ENCODE data around the gene PLVAP. TPM values are rescaled to one million over a fixed set of nuclear protein-coding genes. Genes with fewer than 3 reads are reported as not detected.
A peak's percentile ranks its signal among the peaks of the same experiment; 100 is the strongest.

Gene PLVAP
- total RNA-seq, 2 experiments from 2014 or later = not detected

DNA sequence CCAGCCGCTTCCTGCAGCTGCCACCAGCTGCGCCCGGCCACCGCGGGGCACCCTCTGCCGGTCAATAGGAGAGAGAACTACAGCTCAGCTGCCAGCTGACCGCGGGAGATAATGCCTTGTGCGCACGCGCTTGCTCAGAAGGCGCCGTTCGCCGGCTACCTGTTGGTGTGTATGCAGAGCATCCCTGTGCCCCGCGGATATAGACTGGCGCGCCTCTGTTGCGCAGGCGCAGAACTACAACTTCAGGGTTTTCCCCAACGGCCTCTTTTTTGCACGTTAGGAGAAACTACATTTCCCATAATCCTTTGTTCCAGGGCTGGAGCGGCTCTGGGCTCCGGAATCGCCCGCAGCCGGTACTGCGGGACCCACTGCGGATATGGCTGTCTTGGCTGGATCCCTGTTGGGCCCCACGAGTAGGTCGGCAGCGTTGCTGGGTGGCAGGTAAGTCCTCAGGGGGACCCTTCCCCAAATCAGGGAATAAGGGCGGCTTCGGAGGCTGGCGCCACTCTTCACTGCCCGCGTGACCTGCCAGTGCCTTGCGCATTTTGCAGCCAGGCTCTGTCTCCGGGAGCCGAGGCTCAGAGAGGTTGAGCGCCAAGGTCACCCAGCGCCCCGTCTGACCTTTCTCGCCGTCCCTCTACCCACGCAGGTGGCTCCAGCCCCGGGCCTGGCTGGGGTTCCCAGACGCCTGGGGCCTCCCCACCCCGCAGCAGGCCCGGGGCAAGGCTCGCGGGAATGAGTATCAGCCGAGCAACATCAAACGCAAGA, 71.4 kb downstream of the PLVAP start, which contains the start of gene MRPL34:
Gene MRPL34, plus strand, starts transcription at position 356 of the 768 bp plus-strand sequence. Its CDS starts 21 bp downstream, at position 377.
- TF ChIP-seq, protein P1, sequence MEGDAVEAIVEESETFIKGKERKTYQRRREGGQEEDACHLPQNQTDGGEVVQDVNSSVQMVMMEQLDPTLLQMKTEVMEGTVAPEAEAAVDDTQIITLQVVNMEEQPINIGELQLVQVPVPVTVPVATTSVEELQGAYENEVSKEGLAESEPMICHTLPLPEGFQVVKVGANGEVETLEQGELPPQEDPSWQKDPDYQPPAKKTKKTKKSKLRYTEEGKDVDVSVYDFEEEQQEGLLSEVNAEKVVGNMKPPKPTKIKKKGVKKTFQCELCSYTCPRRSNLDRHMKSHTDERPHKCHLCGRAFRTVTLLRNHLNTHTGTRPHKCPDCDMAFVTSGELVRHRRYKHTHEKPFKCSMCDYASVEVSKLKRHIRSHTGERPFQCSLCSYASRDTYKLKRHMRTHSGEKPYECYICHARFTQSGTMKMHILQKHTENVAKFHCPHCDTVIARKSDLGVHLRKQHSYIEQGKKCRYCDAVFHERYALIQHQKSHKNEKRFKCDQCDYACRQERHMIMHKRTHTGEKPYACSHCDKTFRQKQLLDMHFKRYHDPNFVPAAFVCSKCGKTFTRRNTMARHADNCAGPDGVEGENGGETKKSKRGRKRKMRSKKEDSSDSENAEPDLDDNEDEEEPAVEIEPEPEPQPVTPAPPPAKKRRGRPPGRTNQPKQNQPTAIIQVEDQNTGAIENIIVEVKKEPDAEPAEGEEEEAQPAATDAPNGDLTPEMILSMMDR (IDR thresholded peaks at IDR 0.05) = no peak
- POLR2A ChIA-PET = interaction anchor here (0.9 to 3.0 kb wide), 10 partner anchors 9 to 206 kb away, joined by 3 to 27 read pairs (median 6); partner anchors contain the start of genes ANKLE1, ANO8, MVB12A and PGLS
- CTCF ChIA-PET = interaction anchor here (0.6 to 3.4 kb wide), 12 partner anchors 9 to 100 kb away, joined by 3 to 27 read pairs (median 4); partner anchors contain the start of genes ANO8 and BST2
- Mint-ChIP-seq H3K27ac (peak within 1 kb of the TSS; percentile 90), H3K4me3 (peak within 1 kb of the TSS; percentile 94), H3K4me1 (ENCODE audit: low read depth) (peaks cover 65% of the 10 kb centered on the region), H3K27me3 (no peaks in the 10 kb centered on the region), H3K36me3 (ENCODE audit: low read depth) (peaks cover 21% of the 10 kb centered on the region), H3K9me3 (no peaks in the 10 kb centered on the region)
- Histone ChIP-seq H3K27me3 (ENCODE audit: control insufficient read depth in 1 of 2, insufficient read depth in 2 of 2, low read length in 2 of 2) (no peaks in the 10 kb centered on the region), H3K4me3 (ENCODE audit: low read length) (peak within 1 kb of the TSS; percentile 96), H3K27ac (ENCODE audit: low read depth in 1 of 2, low read length in 2 of 2) (peak within 1 kb of the TSS; percentile 71 to 85), H3K9me3 (ENCODE audit: control insufficient read depth in 1 of 2, insufficient read depth in 1 of 2, low read length in 2 of 2) (no peaks in the 10 kb centered on the region), H3K36me3 (ENCODE audit: insufficient read depth, low read length) (no peaks in the 10 kb centered on the region), H3K4me1 (ENCODE audit: insufficient read depth, low read length) (peaks cover 66% of the 10 kb centered on the region)
- ATAC-seq (ENCODE audit: poor library complexity) = peak; percentile 53
- DNase-seq = peak; percentile 85 to 99 (median 92)
- intact Hi-C loops (cut with DNase I, micrococcal nuclease) = loop anchor here in 1 of 2 experiments (1.0 to 2.0 kb wide), 3 partner anchors 12 to 79 kb away; partner anchors contain the start of genes GTPBP3 and OCEL1

DNA sequence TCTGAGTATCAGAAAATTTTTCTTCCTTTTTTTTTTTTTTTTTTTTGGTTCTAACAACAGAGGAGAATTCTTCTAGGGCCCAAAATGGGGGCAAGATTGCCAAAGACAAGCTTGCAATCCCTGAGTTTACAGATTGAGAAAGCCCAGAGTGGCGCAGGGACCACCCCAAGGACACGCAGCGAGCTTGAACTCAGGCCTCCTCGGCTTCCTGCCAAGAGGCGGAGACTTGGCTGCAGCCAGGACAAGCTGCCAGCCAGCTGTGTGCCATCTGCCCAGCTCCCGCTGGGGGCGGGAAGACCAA, 72.0 kb downstream of the PLVAP start:
- intact Hi-C loops (cut with DNase I, micrococcal nuclease) = loop anchor here in 1 of 2 experiments (1.0 to 2.0 kb wide), 3 partner anchors 12 to 78 kb away; partner anchors contain the start of genes GTPBP3 and OCEL1
- ATAC-seq (ENCODE audit: poor library complexity) (no peak), DNase-seq (no peak)
- peaks cover 61% of the 10 kb centered on the region for H3K4me1 ChIP-seq (ENCODE audit: insufficient read depth, low read length)
- H3K9me3 Mint-ChIP-seq = no peaks in the 10 kb centered on the region
- peak overlapping the region; percentile 94 for H3K4me3 Mint-ChIP-seq
- ChIA-PET POLR2A (interaction anchor here (0.9 to 3.0 kb wide), 8 partner anchors 9 to 206 kb away, joined by 3 to 27 read pairs (median 7); partner anchors contain the start of genes ANKLE1, ANO8, MVB12A and PGLS), CTCF (interaction anchor here (0.6 to 3.4 kb wide), 12 partner anchors 8 to 101 kb away, joined by 3 to 27 read pairs (median 4); partner anchors contain the start of genes ANO8 and BST2)
- no peaks in the 10 kb centered on the region for H3K36me3 ChIP-seq (ENCODE audit: insufficient read depth, low read length)
- H3K27ac Mint-ChIP-seq = peak overlapping the region; percentile 90
- H3K27ac ChIP-seq (ENCODE audit: low read depth in 1 of 2, low read length in 2 of 2) = no peak overlapping the region
- peak overlapping the region; percentile 96 for H3K4me3 ChIP-seq (ENCODE audit: low read length)
- TF ChIP-seq, protein P1 (IDR thresholded peaks at IDR 0.05) = peak; percentile 68
- no peaks in the 10 kb centered on the region for H3K27me3 Mint-ChIP-seq
- H3K4me1 Mint-ChIP-seq (ENCODE audit: low read depth) = peaks cover 59% of the 10 kb centered on the region
- H3K36me3 Mint-ChIP-seq (ENCODE audit: low read depth) = peaks cover 25% of the 10 kb centered on the region
- no peaks in the 10 kb centered on the region for H3K9me3 ChIP-seq (ENCODE audit: control insufficient read depth in 1 of 2, insufficient read depth in 1 of 2, low read length in 2 of 2)
- no peaks in the 10 kb centered on the region for H3K27me3 ChIP-seq (ENCODE audit: control insufficient read depth in 1 of 2, insufficient read depth in 2 of 2, low read length in 2 of 2)

DNA sequence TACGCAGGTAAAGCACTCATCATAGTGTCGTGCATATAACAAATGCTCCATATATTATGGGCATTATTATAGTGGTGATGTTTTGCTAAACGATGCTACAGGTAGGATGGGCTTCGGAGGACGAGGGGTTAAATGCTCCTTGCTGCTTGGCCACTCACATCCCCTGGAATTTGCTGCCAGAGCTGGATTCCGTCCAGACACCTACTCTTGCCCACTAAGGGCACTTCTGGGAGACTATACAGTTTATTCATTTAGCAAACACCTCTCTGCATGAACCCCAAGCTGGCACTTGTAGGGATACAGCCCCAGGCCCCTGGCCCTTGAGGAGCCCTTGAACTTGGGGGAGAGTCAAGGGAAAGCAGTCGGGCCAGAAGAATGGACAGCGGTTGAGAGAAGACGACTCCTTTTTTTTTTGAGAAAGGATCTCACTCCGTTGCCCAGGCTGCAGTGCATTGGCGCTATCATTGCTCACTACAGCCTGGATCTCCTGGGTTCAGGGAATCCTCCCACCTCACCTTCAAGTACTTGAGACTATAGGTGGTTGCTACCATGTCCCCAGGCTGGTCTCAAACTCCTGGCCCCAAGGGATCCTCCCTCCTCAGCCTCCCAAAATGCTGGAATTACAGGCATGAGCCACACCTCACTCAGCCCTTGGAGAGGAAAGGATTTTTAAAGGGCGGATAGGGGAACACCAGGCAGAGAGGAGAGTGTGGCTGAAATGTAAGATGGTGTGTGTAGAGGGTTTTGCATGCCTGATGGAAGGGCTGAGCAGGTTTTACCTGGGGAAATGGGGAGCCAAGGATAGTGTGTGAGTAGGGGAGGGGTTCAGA, 72.5 kb downstream of the PLVAP start:
- H3K27ac Mint-ChIP-seq = peak overlapping the region; percentile 90
- H3K4me1 Mint-ChIP-seq (ENCODE audit: low read depth) = peaks cover 56% of the 10 kb centered on the region
- Histone ChIP-seq H3K27ac (ENCODE audit: low read depth in 1 of 2, low read length in 2 of 2) (no peak overlapping the region), H3K36me3 (ENCODE audit: insufficient read depth, low read length) (no peaks in the 10 kb centered on the region), H3K9me3 (ENCODE audit: control insufficient read depth in 1 of 2, insufficient read depth in 1 of 2, low read length in 2 of 2) (no peaks in the 10 kb centered on the region), H3K4me3 (ENCODE audit: low read length) (peak overlapping the region; percentile 96), H3K27me3 (ENCODE audit: control insufficient read depth in 1 of 2, insufficient read depth in 2 of 2, low read length in 2 of 2) (no peaks in the 10 kb centered on the region), H3K4me1 (ENCODE audit: insufficient read depth, low read length) (peaks cover 55% of the 10 kb centered on the region)
- ChIA-PET POLR2A (interaction anchor here (0.6 to 3.0 kb wide), 10 partner anchors 8 to 207 kb away, joined by 3 to 27 read pairs (median 6); partner anchors contain the start of genes ANKLE1, ANO8, MVB12A and PGLS), CTCF (interaction anchor here (0.6 to 3.4 kb wide), 14 partner anchors 8 to 101 kb away, joined by 3 to 27 read pairs (median 6); partner anchors contain the start of genes ANO8 and BST2)
- intact Hi-C loops (cut with DNase I, micrococcal nuclease) = loop anchor here in 1 of 2 experiments (1.0 to 2.0 kb wide), 3 partner anchors 11 to 78 kb away; partner anchors contain the start of genes GTPBP3 and OCEL1
- H3K4me3 Mint-ChIP-seq = peak overlapping the region; percentile 94
- H3K27me3 Mint-ChIP-seq = no peaks in the 10 kb centered on the region
- no peaks in the 10 kb centered on the region for H3K9me3 Mint-ChIP-seq
- peaks cover 24% of the 10 kb centered on the region for H3K36me3 Mint-ChIP-seq (ENCODE audit: low read depth)
- ATAC-seq (ENCODE audit: poor library complexity) (no peak), DNase-seq (peak in 1 of 14 experiments; percentile 27)
- TF ChIP-seq, protein P1 (IDR thresholded peaks at IDR 0.05) = no peak
